ENCODE results near the gene ORC3. TPM values are rescaled to one million over a fixed set of nuclear protein-coding genes. Genes with fewer than 3 reads are reported as not detected.
A peak's percentile ranks its signal among the peaks of the same experiment; 100 is the strongest.

ORC3 gene
- total and polyA plus RNA-seq, 5 donors from 2014 or later: 17.8 to 49.3 (median 39.4) TPM

DNA sequence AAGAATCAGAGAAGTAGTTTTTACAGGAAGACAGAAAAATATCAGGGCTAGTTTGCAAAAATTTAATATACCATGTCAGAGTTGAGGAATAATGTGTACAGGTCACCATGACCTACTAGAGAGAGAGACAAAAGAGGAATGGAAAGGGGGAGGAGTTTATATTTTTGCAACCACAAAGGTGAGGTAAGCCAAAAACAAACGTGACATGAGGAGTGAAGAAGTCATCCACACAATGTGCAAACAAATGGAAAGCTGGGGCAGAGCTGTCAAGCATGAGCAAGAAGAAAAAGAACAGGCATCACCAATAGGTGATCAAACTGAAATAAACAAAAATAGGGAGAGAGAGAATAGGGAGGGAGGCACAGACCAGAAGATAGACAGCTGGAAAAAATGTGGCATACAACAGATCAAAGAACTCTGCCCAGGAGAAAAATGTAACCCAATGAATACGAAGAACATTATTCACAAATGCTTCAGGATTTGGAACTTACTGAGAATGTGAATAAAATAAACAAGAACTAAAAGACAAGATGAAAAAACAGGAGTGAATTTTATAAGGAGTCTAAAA is 15.6 kb upstream of the ORC3 start:
- ATAC-seq (ENCODE audit: low read depth in 2 of 2) (no peak), DNase-seq (no peak)
- peaks cover 23% of the 10 kb centered on the region for H3K4me1 ChIP-seq (ENCODE audit: control insufficient read depth, insufficient read depth, low read length, poor library complexity, severe bottlenecking)
- peaks cover 19% of the 10 kb centered on the region for H3K36me3 Mint-ChIP-seq
- H3K27me3 Mint-ChIP-seq: no peaks in the 10 kb centered on the region
- H3K9me3 Mint-ChIP-seq: peaks cover 0 to 3% (median 0%) of the 10 kb centered on the region in 7 donors
- no peak overlapping the region for H3K27ac ChIP-seq (ENCODE audit: insufficient read depth, low read length, poor library complexity, severe bottlenecking)
- H3K9me3 ChIP-seq (ENCODE audit: control insufficient read depth in 2 of 2, low read length in 2 of 2): no peaks in the 10 kb centered on the region
- H3K36me3 ChIP-seq (ENCODE audit: control insufficient read depth, insufficient read depth, low read length): peaks cover 10% of the 10 kb centered on the region
- peaks cover 42 to 68% (median 55%) of the 10 kb centered on the region in 4 donors for H3K4me1 Mint-ChIP-seq
- H3K4me3 ChIP-seq (ENCODE audit: low read depth, low read length): peak overlapping the region; percentile 8
- H3K27ac Mint-ChIP-seq: peak overlapping the region; percentile 9 to 53 (median 22)
- no peaks in the 10 kb centered on the region for H3K27me3 ChIP-seq (ENCODE audit: control insufficient read depth, insufficient read depth, low read length)
- peak overlapping the region in 3 of 4 donors; percentile 23 to 54 (median 36) for H3K4me3 Mint-ChIP-seq

DNA sequence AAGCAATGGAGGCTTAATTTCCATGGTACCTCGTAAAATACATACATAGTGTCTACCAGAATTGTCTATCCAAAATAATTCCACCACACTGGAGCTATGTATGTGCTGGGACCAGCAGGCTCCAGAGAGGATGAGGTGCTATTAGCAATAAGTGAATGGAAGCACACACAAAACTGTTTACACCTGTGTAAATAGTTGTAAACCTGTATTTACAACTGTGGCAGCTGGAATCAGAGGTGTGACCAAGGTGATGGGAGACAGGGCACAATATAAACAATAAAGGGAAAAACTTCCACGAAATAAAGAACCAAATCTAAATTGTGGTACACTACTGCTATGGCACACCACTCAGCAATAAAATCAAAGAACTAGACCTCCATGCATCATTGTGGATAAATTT is 14.5 kb upstream of the ORC3 start:
- H3K4me3 Mint-ChIP-seq: peak overlapping the region in 2 of 4 donors; percentile 14 to 55
- peak overlapping the region; percentile 4 for H3K4me3 ChIP-seq (ENCODE audit: low read depth, low read length)
- no peak for ATAC-seq (ENCODE audit: low read depth in 2 of 2)

GRCh38 chr6:87583822-87584221 is 6.1 kb upstream of the ORC3 start:
- Mint-ChIP-seq H3K36me3 (peaks cover 51% of the 10 kb centered on the region), H3K27ac (no peak overlapping the region), H3K4me3 (peak overlapping the region in 1 of 4 donors; percentile 36), H3K9me3 (peaks cover 0 to 2% (median 0%) of the 10 kb centered on the region in 7 donors), H3K4me1 (peaks cover 29 to 78% (median 67%) of the 10 kb centered on the region in 4 donors), H3K27me3 (no peaks in the 10 kb centered on the region)
- Histone ChIP-seq H3K4me1 (ENCODE audit: control insufficient read depth, insufficient read depth, low read length, poor library complexity, severe bottlenecking) (peaks cover 29% of the 10 kb centered on the region), H3K27ac (ENCODE audit: insufficient read depth, low read length, poor library complexity, severe bottlenecking) (no peak overlapping the region), H3K27me3 (ENCODE audit: control insufficient read depth, insufficient read depth, low read length) (no peaks in the 10 kb centered on the region), H3K4me3 (ENCODE audit: low read depth, low read length) (no peak overlapping the region), H3K36me3 (ENCODE audit: control insufficient read depth, insufficient read depth, low read length) (peaks cover 54% of the 10 kb centered on the region), H3K9me3 (ENCODE audit: control insufficient read depth in 2 of 2, low read length in 2 of 2) (no peaks in the 10 kb centered on the region)
- ATAC-seq (ENCODE audit: low read depth in 2 of 2): no peak
- no peak for DNase-seq

More for the DNA sequence above, 14.5 kb upstream of the ORC3 start:
- Mint-ChIP-seq H3K27me3 (no peaks in the 10 kb centered on the region), H3K4me1 (peaks cover 43 to 66% (median 53%) of the 10 kb centered on the region in 4 donors), H3K9me3 (peaks cover 0 to 3% (median 0%) of the 10 kb centered on the region in 7 donors), H3K27ac (peak overlapping the region in 2 of 3 donors; percentile 47 to 70), H3K36me3 (peaks cover 27% of the 10 kb centered on the region)
- H3K9me3 ChIP-seq (ENCODE audit: control insufficient read depth in 2 of 2, low read length in 2 of 2): no peaks in the 10 kb centered on the region
- H3K36me3 ChIP-seq (ENCODE audit: control insufficient read depth, insufficient read depth, low read length): peaks cover 18% of the 10 kb centered on the region
- no peaks in the 10 kb centered on the region for H3K27me3 ChIP-seq (ENCODE audit: control insufficient read depth, insufficient read depth, low read length)
- peaks cover 23% of the 10 kb centered on the region for H3K4me1 ChIP-seq (ENCODE audit: control insufficient read depth, insufficient read depth, low read length, poor library complexity, severe bottlenecking)
- no peak overlapping the region for H3K27ac ChIP-seq (ENCODE audit: insufficient read depth, low read length, poor library complexity, severe bottlenecking)
- DNase-seq: no peak

GRCh38 chr6:87586371-87587077 is 3.4 kb upstream of the ORC3 start:
- Mint-ChIP-seq H3K4me3 (peak overlapping the region in 3 of 4 donors; percentile 4 to 70 (median 56)), H3K4me1 (peaks cover 33 to 93% (median 76%) of the 10 kb centered on the region in 4 donors), H3K9me3 (peaks cover 0 to 2% (median 0%) of the 10 kb centered on the region in 7 donors), H3K27me3 (no peaks in the 10 kb centered on the region), H3K36me3 (peaks cover 35% of the 10 kb centered on the region), H3K27ac (no peak overlapping the region)
- peak overlapping the region; percentile 14 for H3K27ac ChIP-seq (ENCODE audit: insufficient read depth, low read length, poor library complexity, severe bottlenecking)
- ATAC-seq (ENCODE audit: low read depth in 2 of 2) (no peak), DNase-seq (no peak)
- no peaks in the 10 kb centered on the region for H3K9me3 ChIP-seq (ENCODE audit: control insufficient read depth in 2 of 2, low read length in 2 of 2)
- H3K36me3 ChIP-seq (ENCODE audit: control insufficient read depth, insufficient read depth, low read length): peaks cover 33% of the 10 kb centered on the region
- peak overlapping the region; percentile 99 for H3K4me3 ChIP-seq (ENCODE audit: low read depth, low read length)
- no peaks in the 10 kb centered on the region for H3K27me3 ChIP-seq (ENCODE audit: control insufficient read depth, insufficient read depth, low read length)
- peaks cover 50% of the 10 kb centered on the region for H3K4me1 ChIP-seq (ENCODE audit: control insufficient read depth, insufficient read depth, low read length, poor library complexity, severe bottlenecking)

GRCh38 chr6:87588756-87589407 is 1.1 kb upstream of the ORC3 start:
- H3K27ac ChIP-seq (ENCODE audit: insufficient read depth, low read length, poor library complexity, severe bottlenecking): peak overlapping the region; percentile 89
- H3K9me3 ChIP-seq (ENCODE audit: control insufficient read depth in 2 of 2, low read length in 2 of 2): no peaks in the 10 kb centered on the region
- H3K27me3 ChIP-seq (ENCODE audit: control insufficient read depth, insufficient read depth, low read length): no peaks in the 10 kb centered on the region
- peak overlapping the region; percentile 99 for H3K4me3 ChIP-seq (ENCODE audit: low read depth, low read length)
- no peaks in the 10 kb centered on the region for H3K27me3 Mint-ChIP-seq
- H3K4me1 ChIP-seq (ENCODE audit: control insufficient read depth, insufficient read depth, low read length, poor library complexity, severe bottlenecking): peaks cover 51% of the 10 kb centered on the region
- DNase-seq: peak in 1 of 3 donors; percentile 5
- peaks cover 20% of the 10 kb centered on the region for H3K36me3 Mint-ChIP-seq
- H3K9me3 Mint-ChIP-seq: peaks cover 0 to 2% (median 0%) of the 10 kb centered on the region in 7 donors
- peaks cover 17% of the 10 kb centered on the region for H3K36me3 ChIP-seq (ENCODE audit: control insufficient read depth, insufficient read depth, low read length)
- H3K4me1 Mint-ChIP-seq: peaks cover 27 to 94% (median 71%) of the 10 kb centered on the region in 4 donors
- ATAC-seq (ENCODE audit: low read depth in 2 of 2): no peak
- H3K4me3 Mint-ChIP-seq: peak overlapping the region; percentile 93 to 99 (median 96)
- H3K27ac Mint-ChIP-seq: peak overlapping the region; percentile 63 to 99 (median 97)

DNA sequence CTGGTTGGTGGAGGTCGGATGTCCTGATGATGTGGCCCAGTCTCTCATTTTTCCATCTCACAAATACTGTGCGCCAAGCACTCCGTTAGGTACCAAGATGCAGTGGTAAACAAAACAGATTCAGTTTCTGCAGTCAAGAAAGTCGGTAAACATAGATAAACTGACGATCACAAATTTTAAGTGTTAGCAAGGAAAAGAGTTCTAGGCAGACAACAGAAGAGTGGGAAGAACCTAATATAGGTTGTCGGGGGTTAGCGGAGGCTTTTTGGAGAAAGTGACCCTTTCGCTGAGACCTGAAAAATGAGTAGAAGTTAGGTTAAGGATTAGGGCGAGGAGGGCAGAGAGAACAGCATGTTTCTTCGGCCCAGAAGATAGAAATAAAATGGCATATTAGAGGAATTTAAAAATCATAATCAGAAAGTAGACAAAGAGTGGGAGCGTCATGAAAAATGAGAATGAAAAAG is 514 bp downstream of the ORC3 start:
- H3K9me3 ChIP-seq (ENCODE audit: control insufficient read depth in 2 of 2, low read length in 2 of 2): no peaks in the 10 kb centered on the region
- H3K9me3 Mint-ChIP-seq: peaks cover 0 to 2% (median 0%) of the 10 kb centered on the region in 7 donors
- peak overlapping the region; percentile 93 to 99 (median 96) for H3K4me3 Mint-ChIP-seq
- no peak for ATAC-seq (ENCODE audit: low read depth in 2 of 2)
- peaks cover 32 to 82% (median 64%) of the 10 kb centered on the region in 4 donors for H3K4me1 Mint-ChIP-seq
- no peaks in the 10 kb centered on the region for H3K27me3 ChIP-seq (ENCODE audit: control insufficient read depth, insufficient read depth, low read length)
- peaks cover 19% of the 10 kb centered on the region for H3K36me3 ChIP-seq (ENCODE audit: control insufficient read depth, insufficient read depth, low read length)
- peak overlapping the region; percentile 89 for H3K27ac ChIP-seq (ENCODE audit: insufficient read depth, low read length, poor library complexity, severe bottlenecking)
- H3K4me1 ChIP-seq (ENCODE audit: control insufficient read depth, insufficient read depth, low read length, poor library complexity, severe bottlenecking): peaks cover 51% of the 10 kb centered on the region
- peak overlapping the region; percentile 86 to 99 (median 97) for H3K27ac Mint-ChIP-seq
- no peaks in the 10 kb centered on the region for H3K27me3 Mint-ChIP-seq
- peak overlapping the region; percentile 99 for H3K4me3 ChIP-seq (ENCODE audit: low read depth, low read length)
- DNase-seq: no peak
- peaks cover 20% of the 10 kb centered on the region for H3K36me3 Mint-ChIP-seq

GRCh38 chr6:87590990-87591389 is 1.1 kb downstream of the ORC3 start:
- no peak overlapping the region for H3K27ac ChIP-seq (ENCODE audit: insufficient read depth, low read length, poor library complexity, severe bottlenecking)
- ATAC-seq (ENCODE audit: low read depth in 2 of 2) (no peak), DNase-seq (no peak)
- H3K27me3 ChIP-seq (ENCODE audit: control insufficient read depth, insufficient read depth, low read length): no peaks in the 10 kb centered on the region
- peaks cover 19% of the 10 kb centered on the region for H3K36me3 Mint-ChIP-seq
- peak overlapping the region; percentile 99 for H3K4me3 ChIP-seq (ENCODE audit: low read depth, low read length)
- H3K4me1 Mint-ChIP-seq: peaks cover 31 to 79% (median 63%) of the 10 kb centered on the region in 4 donors
- peaks cover 20% of the 10 kb centered on the region for H3K36me3 ChIP-seq (ENCODE audit: control insufficient read depth, insufficient read depth, low read length)
- peaks cover 0 to 2% (median 0%) of the 10 kb centered on the region in 7 donors for H3K9me3 Mint-ChIP-seq
- peak overlapping the region; percentile 93 to 99 (median 96) for H3K4me3 Mint-ChIP-seq
- peak overlapping the region in 2 of 3 donors; percentile 97 to 99 for H3K27ac Mint-ChIP-seq
- no peaks in the 10 kb centered on the region for H3K27me3 Mint-ChIP-seq
- no peaks in the 10 kb centered on the region for H3K9me3 ChIP-seq (ENCODE audit: control insufficient read depth in 2 of 2, low read length in 2 of 2)
- H3K4me1 ChIP-seq (ENCODE audit: control insufficient read depth, insufficient read depth, low read length, poor library complexity, severe bottlenecking): peaks cover 47% of the 10 kb centered on the region

Measured in CD4-positive, CD25-positive, alpha-beta regulatory T cell (primary cell).